HG03159 (cell line): ENCODE measurements around the gene DNAI1.
"Not testable (repeated sequence)": the region's sequence is repeated elsewhere in the genome, so short reads cannot be mapped to it uniquely, and the experiment has no call there.

ENCODE experiments used
- ATAC-seq: cut with Tn5 transposase; IDR thresholded peaks from one replicate; pipeline ENCODE4 v1.9.1; 2021; ENCODE audit warnings: mild to moderate bottlenecking, moderate library complexity; ENCODE audit not compliant: unreplicated experiment

The DNAI1 gene

DNA sequence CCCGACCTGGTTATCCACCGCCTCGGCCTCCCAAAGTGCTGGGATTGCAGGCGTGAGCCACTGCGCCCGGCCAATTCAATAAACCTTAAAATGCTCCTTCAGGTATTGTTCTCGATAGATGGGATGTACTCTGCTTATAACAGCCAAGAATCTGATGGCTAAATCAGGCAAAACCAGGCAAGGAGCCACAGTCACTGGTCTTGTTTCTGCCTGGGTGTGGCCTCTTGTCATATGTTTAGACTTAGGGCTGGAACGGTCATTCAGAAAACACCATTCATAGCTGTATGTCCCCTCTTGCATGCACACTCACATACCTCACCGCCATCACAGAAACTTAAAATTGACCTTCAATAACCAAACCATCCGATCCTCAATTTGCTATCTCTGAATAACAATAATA is 8.0 kb upstream of the DNAI1 start:
- ATAC-seq = no peak

DNA sequence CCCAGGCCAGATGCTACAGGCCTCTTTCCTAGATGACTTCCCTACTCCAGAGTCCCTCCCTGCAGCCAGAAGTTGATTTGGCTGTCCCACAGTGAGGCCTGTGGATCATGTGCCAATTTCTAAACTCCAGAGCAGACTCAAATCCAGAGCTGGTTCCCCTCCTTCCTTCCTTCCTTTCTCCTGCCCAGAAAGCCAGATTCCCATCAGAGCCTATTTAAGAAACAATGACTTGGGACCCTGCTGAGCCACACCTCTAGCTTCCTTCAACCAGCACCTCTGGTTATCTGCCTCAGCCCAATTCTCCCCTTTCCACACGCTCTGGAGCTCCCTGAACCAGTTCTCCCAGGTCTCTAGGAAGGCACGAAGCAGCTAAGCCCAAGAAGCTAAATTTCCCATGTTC is 7.5 kb upstream of the DNAI1 start:
- ATAC-seq = no peak

DNA sequence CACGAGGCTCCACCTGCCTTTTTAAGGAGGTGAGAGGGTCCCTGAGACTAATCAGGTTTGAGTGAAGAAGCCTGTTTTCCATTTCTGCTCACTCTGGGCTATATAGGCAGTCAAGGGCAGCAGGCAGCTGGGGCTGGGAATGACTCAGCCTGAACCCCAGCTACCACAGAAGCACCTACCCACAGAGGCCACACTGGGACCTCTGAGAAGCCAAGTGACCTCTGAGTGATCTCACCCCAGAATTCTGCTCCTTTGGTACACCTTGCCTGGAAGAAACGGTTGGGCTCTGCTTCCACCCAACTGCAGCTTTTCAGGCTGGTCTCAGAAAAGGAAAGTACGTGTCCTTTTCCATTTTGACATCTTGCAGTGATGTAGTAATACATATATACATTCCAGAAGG is 7.1 kb upstream of the DNAI1 start:
- no peak for ATAC-seq

DNA sequence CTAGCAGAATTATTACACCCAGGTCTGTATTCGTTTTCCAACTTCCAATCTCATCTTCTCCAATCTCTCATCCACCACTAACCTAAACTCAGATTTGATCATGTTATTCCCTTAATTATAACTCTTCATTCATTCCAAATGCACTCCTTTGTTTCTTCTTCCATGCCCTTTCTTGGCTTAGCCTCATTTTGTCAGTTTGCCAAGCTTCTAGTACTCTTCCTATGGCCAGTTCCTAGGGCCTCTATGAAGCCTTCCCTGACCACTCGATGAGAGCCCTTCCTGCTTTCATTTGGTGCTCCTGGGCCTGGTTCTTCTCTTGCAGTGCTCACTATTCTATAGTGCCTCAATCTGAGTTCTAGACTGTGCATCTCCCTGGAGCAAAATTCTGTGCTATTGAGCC is 6.0 kb upstream of the DNAI1 start:
- no peak for ATAC-seq

DNA sequence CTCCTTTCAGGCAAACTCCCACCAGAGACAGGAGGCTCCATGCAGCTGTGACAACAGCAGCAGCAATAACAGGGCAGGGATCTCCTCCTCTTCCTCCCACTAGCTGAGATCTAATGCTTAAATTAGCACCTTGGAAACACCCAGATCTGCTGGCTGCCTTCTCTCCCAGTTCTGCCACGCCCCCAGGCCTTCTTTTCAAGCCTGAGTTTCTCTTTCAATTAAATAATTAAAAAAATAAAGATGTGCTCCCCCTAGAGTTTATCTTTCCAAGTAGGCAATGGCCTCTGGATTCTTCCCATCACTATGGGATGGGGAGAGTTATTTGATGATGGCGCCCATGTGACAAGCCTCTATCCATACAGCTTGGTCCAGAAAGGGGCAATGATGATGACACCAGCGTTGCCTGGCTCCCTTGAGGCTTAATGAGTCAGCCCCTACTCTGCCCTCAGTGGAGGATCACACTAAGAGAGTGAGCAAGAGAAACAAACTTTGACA is 4.0 kb upstream of the DNAI1 start:
- no peak for ATAC-seq

DNA sequence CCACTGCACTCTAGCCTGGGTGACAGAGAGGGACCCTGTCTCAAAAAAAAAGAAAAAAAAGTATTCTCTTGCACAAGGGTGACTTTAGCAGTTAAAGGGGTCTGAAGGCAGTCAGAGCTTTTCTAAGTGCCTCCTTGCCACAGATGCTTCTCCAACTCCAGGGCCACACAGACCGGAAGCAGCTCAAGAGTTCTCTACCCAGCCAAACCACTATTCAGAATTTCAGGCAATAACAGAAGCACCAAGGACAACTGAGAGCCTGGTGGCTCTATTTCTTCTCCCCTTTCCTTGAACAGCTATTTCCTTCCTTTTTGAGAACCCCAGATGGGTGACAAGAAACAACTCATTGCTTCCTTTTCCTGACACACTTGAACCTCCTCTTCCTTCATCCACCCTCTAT is 2.5 kb upstream of the DNAI1 start:
- no peak for ATAC-seq

DNA sequence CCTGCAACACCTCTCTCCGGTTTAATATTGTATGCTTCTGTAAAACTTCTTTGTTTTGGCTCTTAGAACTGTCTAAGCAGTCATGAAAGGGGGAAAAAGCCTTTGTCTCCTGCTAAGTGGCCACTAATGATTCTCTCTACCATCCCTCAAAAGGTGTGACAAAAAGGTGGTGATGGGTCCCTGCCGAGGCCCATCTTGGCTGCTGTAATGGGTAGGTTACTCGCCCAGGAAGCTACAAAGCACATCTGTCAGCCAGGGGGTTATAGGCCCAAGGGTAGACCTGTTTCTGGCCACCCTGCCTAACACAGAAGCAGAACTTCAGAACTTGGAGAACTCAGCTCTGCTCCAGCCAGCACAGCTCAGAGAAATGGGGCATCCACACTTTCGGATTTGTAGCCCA is 1.9 kb upstream of the DNAI1 start:
- no peak for ATAC-seq

DNA sequence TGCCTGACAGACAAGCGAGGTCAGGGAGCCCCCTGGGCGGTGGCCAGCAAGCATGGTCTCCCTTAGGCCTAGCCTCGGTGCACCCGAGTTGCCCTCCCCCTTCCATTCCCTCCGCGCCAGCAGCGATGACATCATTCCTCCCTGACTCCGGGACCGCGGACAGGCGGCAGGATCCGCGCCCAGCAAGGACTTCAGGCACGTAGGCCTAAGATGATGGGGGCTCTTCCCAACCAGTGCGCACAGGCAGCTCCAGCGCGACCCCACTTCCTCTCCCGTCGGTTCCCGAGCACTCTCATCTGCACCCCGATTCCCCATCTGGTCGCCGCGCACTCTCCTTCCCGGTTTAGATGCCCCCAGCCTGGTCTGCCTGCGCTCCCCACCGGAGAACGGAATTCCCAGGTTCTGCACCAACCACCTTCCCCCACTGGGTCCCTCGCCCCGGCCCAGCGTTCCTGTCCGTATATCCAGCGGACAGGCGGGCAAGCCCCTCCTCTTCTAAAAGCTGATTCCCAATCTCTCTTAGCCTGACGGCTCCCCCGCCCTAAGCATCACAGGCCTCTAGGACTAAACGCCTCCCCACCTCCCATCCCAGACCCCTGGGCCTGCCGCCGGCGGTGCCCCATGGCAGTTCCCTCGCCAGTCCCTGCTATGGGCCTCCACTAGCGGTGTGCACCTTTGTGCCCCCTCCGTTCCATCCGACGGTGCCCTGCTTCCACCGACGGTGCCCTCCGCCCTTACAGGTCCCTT is 1.2 kb upstream of the DNAI1 start:
- ATAC-seq = no peak

DNA sequence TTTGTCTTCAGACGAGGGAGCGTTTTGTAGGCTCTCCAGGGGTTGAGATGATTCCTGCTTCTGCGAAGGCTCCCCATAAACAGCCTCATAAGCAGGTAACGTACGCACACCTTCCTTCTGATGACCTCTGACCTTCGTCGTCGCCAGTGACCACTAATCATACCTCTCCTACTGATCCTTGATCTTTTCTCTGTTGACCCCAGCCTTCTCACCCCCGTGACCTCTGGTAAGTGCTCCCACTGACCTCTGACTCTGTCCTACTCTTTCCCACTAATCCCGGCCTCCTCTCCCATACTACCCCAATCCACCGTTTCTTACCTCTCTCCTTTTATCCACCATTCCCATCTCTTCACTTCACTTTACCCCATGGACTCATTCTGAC is 345 bp downstream of the DNAI1 start:
- ATAC-seq = no peak

DNA sequence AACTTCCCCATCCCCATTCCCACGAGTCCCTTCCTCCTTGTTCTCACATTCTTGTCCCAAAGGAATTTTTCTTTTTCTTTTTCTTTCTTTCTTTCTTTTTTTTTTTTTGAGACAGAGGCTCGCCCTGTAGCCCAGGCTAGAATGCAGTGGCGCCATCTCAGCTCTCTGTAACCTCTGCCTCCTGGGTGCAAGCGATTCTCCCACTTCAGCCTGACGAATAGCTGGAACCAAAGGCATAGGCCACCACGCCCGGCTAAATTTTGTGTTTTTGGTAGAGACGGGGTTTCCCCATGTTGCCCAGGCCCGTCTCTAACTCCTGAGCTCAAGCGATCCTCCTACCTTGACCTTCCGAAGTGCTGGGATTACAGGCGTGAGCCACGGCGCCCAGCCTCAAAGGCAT is 751 bp downstream of the DNAI1 start:
- ATAC-seq = no peak

DNA sequence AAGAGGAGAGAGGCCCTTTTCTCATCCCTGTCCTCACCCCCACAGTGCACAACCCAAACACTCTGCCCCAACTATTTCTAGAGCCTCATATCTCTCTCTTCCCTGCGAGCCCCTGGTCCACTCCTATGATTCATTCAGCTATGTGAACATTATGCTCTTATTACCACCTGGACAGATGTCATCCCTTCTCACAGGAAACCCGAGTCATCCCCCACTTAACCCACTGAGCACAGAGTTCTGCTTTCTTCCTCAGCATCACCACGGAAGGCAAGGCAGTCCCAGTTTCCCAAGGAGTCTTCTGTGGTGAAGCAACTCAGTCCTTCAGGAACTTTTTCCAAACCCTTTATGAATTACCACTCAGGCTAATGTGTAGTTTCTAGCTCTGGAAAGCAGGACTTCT is 1.3 kb downstream of the DNAI1 start:
- no peak for ATAC-seq

DNA sequence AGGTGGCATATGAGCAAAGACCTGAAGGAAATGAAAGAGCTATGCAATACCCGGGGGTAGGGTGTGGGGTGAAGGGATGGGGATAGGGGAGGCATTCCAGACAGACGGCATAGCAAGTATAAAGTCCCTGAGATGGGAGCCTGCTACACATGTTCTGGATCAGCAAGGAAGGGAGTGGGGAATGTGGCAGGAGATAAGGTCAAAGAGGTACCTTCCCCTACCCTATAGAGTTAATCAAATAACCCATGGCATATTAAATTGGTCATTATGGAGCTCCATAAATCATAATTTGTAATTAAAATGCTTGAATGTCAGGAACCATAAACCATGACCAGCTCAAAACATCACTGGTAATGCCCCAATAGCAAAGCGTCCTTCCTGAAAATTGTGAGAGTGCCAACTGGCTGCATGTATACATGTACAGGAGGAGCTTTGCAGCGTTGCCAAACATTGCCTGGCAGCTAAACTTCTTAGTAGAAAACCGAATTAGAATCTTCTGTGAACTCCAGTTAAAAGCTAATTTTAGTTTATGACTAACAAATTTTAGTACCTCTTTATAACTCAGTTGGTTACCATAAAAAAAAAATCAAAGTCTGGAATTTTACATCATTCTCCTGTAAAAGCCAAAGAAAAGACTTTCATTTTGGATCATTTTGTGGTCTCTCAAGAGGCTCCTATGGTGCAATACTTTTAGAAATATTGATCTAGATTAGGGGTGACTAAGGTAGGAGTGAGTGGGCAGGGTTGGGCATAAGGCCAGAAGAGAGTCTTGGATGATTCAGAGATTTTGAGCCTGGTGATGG is 4.7 kb downstream of the DNAI1 start:
- ATAC-seq = no peak

DNA sequence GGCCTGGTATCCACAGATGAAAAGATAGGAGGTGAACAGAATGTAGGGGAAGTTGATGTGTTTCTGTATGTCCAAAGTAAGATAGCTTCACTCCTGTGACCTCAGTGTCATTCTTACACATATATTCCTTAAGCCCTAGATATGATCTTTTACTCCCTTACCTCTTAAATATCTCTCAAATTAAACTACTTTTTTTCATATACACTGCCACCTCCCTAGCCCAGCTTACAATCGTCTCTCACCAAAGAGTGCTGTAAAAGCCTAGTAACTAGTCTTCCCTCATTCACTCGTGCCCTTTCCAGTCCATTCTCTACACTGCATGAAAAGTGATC is 5.3 kb downstream of the DNAI1 start:
- ATAC-seq = no peak

DNA sequence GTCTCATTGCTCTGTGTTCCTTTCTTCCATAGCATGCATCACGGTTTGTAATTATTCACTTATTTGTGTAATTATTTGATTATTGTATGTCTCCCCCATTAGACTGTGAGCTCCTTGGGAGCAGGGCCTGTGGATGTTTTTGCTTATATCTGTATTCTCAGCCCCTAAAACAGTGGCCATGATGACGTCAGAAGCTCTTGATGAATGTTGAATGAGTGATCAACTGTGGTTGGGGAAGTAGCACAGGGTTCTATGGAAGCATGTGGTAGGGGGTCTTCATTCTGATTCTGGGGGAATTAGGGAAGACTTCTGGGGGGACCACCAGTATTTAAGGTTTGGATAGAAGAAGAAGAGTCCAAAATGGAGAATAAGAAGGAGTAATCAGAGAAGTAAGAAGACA is 6.0 kb downstream of the DNAI1 start:
- no peak for ATAC-seq

DNA sequence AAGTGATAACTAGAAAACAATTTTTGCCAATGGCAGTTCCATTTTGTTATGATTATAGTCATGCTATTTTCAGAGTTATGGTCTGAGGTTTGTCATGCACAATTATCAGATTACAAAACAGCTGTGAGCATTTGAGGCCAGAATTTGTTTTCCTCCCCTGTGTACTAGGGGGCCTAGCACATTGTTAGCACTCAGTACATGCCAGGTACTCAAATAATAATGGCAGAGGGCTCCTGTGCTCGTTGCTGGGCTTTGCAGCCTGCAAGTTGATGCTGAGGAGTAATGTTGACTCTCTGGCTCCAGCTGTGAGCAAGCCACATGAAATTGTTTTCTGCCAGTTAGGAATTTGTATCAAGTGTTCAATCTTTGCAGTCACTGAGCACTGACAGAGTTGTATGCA is 6.9 kb downstream of the DNAI1 start:
- ATAC-seq = no peak

DNA sequence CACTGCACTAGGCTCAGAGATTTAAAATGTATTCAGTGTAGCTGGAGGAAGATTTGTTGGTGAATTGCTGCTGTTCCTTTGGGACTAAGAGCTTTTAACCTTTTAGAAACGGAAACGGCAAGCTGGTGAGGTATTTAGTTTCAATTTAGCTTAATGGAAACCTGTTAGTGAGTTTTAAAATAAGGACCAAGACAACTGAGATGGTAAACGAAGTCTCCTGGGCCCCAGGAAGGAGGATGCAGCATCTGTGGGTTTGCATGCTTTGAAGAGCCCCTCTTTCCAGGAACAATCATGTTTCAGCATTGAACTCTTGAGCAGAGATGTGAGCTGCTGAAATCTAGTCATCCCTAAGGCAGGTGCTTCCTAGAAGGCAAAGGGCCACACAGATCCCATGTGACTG is 16.5 kb downstream of the DNAI1 start:
- ATAC-seq = no peak

DNA sequence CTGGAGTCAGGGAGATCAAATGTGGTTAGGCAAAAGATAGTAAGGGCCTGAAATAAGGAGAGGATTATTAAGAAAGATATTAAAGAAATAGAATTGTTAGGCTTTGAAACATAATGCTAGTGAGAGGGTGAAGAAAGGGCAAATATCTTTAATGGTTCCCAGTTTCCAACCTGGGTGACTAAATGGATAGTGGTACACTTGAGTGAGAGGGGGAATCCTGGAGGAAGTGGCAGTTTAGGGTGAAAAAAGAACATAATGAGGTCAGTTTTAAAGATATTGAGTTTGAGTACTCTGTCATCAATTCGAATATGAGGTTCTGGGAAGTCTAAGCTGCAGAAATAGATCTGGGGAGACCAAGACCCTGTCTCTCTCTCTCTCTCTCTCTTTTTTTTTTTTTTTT is 18.9 kb downstream of the DNAI1 start:
- ATAC-seq = no peak

DNA sequence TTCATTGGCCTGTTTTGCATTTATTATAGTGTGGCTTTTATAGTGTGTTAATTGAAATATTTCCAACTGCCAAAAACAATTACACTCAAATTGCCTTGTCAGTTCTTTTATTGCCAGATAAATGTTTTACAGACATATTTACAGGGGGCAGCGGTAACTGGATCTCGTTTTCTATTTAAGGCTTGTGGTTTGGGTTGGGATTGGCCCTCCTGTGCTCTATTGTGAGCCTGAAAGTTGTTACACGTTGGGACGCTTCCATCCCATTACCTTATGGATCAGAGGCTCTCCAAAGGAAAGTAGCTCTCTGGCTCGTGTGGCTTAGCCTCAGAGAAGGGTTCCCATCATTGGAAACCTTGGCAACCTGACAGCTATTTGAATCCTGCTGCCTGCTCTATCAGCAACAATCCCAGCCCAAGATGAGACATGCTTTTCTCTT is 20.8 kb downstream of the DNAI1 start:
- ATAC-seq = no peak

DNA sequence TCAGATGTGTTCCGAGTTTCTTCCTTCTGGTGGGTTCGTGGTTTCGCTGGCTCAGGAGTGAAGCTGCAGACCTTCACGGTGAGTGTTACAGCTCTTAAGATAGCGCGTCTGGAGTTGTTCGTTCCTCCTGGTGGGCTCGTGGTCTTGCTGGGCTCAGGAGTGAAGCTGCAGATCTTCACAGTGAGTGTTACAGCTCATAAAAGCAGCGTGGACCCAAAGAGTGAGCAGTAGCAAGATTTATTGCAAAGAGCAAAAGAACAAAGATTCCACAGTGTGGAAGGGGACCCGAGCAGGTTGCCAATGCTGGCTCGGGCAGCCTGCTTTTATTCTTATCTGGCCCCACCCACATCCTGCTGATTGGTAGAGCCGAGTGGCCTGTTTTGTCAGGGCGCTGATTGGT is 23.0 kb downstream of the DNAI1 start:
- ATAC-seq = not testable (repeated sequence)

DNA sequence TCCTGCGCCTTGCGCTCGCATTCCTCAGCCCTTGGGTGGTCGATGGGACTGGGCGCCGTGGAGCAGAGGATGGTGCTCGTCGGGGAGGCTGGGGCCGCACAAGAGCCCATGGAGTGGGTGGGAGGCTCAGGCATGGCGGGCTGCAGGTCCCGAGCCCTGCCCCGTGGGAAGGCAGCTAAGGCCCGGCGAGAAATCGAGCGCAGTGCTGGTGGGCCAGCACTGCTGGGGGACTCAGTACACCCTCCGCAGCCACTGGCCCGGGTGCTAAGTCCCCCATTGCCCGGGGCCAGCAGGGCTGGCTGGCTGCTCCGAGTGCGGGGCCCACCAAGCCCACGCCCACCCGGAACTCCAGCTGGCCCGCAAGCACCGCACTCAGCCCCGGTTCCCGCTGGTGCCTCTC is 24.1 kb downstream of the DNAI1 start:
- not testable (repeated sequence) for ATAC-seq

DNA sequence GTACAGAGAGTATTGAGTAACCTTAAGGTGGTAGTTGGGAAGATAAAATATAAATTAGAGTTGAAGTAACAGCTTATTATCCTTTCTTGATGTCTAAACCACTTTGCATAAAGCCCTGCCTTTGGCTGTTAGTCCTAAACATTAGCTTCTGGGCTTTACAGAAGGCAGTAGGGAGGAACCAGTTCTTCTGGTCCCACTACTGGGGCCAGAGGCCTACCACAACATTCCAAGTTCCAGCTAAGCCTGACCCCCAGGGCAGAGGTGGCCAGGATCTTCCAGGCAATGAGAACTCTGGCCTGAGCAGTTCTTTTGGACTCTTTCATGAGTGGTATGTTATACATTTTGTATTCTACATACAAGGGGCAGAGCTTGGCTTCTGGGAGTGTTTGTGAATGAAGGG is 26.1 kb downstream of the DNAI1 start:
- ATAC-seq = no peak

DNA sequence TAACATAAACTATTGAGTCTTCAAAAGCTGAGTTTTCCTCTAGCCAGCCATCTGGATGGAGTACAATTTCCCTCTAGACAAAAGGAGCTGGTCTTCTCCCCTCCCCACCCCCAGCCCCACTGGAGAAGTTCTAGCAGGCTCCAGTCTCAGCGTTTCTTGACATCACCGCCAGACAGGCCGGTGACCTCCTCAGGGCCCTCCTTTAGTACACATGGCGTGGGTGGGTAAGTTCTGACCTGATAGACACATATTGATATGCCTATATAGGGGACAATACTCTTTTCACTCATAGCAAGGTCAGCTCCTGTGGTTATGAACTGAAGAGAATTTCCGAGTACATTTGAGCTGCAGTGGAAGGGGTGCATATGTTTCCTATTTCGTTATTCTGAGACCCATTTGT is 27.2 kb downstream of the DNAI1 start:
- no peak for ATAC-seq

DNA sequence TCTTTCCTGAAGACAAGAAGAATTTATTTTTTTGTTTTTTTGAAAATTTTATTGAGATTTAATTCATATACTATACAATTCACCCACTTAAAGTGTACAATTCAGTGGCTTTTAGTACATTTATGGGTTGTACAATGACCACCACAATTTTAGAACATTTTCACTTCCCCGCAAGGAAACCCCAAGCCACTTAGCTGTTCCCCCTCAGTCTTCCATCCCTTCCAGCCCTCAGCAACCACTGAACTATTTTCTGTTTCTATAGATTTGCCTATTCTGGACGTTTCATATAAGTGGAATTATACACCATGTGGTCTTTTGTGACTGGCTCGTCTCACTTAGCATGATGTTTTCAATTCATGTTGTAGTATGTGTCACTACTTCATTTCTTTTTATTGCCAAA is 28.0 kb downstream of the DNAI1 start:
- no peak for ATAC-seq
